ENCODE data around the gene SUSD4.
"Not testable (repeated sequence)": the region's sequence is repeated elsewhere in the genome, so short reads cannot be mapped to it uniquely, and the experiment has no call there.

SUSD4 gene, protein sequence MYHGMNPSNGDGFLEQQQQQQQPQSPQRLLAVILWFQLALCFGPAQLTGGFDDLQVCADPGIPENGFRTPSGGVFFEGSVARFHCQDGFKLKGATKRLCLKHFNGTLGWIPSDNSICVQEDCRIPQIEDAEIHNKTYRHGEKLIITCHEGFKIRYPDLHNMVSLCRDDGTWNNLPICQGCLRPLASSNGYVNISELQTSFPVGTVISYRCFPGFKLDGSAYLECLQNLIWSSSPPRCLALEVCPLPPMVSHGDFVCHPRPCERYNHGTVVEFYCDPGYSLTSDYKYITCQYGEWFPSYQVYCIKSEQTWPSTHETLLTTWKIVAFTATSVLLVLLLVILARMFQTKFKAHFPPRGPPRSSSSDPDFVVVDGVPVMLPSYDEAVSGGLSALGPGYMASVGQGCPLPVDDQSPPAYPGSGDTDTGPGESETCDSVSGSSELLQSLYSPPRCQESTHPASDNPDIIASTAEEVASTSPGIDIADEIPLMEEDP

DNA sequence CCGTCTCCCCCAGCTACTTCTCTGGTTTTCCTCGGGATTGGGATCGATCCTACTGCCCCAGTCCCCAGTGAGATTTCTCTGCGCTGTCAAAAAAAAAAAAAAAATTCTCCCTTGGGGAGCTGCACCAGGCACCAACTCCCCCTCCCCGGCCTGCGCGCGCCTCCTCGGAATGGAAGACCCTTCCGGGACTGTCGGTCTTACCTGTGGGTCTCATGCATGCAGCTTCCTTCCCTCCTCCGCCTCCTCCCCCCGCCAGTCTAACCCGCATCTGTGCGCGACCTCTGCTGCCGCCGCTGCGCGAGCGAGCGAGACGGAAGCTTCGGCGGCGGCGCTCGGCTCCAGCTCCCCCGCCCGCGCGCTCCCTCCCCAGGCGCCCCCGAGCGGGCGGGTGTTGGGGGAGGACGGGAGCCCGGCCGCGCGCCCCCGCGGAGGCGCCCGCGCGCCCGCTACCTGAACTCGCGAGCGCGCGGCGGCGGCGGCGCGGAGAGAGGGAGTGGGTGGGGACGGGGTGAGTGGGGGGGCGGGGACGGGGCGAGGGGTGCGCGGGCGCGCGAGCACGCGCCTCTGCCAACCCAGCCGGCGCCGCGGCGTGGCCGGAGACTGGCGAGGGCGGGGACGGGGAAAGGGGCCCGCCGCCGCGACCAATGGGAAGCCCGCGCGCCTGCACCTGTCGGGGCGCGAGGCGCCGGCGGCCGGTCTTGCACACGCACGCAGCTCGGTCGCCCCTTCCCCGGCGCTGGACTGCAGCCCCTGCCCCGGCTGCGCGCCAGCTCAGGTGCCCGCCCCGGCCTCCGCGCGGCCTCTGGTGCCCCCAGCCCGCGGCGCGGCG lies at the start of gene SUSD4:
Gene SUSD4 (minus strand): TSS at position 321 of the 829 bp plus-strand sequence. CDS start 751 bp downstream, outside the sequence.
- DNase-seq: peak; percentile 64

DNA sequence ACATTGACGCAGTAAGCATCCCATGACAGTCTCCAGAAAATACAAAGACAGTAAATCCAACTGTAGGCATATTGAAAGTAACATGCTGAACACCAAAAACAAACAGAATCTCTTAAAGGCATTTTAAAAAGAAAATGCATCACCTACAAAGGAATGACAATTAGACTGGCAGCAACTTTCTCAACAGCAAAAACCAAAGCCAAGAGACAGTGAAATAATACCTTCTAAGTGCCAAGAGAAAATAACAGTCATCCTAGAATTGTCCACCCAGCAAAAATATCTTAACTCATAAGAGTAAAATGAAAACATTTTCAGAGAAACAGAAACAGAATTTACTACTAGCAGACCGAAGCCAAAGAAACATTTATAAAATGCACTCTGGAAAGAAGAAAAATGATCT lies 49.2 kb upstream of the SUSD4 start:
- no peak for DNase-seq

DNA sequence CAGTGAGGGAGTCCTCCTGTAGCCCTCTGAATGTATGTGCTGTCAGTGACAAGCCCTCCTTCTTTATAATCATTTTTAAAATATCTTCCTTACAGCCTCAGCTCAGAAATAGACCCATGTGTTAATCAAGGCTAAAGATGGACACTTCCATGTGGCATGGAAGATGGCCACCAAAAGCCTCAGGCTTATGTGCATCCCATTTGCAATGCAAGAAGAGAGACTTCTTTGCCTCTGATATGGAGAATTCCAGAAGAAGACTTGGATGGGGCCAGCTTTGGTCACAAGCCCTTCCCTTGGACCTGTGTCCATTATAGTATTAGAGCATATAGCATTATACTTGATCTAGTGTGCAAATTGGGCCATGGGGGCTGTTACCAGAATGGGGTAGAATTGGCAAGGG lies 47.7 kb upstream of the SUSD4 start:
- DNase-seq: no peak

DNA sequence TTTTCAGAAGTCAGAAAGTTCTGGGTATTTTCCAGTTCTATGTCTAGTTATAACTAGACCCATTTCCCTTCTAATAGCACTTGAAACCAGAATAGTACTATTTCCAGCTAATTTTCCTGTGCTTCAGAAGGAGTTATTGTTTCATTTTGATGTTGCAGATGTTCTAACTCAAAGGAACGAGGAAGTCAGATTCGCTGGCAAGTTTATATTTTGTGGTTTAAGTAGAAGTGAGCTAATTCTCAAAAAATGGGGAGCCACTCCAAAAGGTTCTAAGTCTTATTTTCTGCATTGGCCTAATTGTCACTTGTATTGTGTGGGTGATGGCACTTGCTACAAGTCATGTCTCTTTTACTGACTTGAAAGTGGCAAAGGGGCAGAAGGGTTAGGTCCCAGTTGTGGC lies 47.3 kb upstream of the SUSD4 start:
- no peak for DNase-seq

DNA sequence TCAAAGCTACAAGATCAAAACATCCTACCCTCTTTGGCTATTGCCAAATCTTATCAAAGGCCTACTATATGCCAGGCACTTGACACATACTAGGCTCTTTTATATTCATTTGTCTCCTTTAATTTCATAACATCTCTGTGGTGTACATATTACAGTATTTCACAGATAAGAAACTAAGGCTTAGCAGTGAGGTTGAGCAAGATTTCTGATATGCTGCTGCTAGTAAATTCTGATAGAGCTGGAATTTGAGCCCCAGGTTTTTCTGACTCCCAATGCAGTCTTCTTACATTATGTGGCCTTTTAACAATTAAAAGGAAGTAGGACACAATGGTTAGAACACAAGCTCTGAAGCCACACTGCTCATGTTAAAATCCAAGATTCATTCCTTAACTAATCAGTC lies 46.1 kb upstream of the SUSD4 start:
- DNase-seq: no peak

DNA sequence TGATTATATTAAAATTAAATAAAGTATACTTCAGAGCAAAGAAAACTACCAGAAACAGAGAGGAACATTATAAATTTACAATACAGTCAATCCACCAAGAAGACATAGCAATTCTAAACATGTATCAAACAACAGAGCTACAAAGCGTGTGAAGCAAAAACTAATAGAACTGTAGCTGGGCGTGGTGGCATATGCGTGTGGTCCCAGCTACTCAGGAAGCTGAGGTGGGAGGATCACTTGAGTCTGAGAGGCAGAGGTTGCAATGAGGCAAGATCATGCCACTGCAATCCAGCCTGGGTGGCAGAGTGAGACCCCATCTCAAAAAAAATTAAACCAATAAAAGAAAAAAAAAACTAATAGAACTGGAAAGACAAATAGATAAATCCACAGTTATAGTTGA lies 41.5 kb upstream of the SUSD4 start:
- no peak for DNase-seq

DNA sequence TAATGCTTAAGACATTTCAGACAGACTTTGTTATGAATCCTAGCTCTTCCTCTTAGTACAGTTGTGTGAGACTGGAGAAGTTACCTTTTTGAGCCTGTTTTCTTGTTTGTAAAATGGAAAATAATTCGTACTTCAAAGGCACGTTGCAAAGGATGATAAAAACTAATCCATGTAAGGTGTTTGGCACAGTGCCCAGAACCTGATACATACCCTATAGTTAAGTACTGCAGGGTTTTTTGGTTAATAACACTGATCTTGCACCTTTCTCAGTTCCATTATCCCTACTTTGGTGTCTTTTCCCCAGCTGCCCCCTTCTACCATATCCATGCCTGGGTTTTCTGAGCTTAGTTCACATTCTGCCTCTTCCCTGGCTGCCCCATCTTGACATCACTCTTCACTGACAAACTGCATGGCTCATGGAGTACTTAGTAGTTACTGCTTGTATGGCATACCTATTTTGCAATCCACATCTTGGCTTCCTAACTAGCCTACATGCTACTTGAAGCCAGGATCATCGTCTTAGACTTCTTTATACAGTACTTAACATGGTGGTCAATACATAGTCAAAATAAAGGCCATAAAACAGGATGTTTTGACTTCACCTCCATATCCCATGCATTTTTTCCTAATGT lies 39.3 kb upstream of the SUSD4 start:
- no peak for DNase-seq

DNA sequence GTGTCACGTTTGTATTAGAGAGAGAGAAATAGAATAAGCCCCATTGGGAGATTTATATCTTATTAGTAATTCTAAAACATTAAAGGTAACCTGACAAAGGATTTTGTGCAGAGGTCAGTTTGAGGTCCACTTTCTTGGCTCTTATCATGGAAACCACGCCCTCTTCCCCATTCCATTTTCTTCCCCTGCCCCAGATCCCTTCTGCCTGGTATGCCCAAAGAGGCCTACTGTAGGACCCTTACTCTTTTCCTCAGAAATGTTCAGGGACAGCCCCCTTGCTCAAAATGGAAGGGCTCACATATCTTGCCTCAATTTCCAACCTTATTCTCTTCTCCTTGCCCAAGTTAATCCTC lies 38.8 kb upstream of the SUSD4 start:
- no peak for DNase-seq

DNA sequence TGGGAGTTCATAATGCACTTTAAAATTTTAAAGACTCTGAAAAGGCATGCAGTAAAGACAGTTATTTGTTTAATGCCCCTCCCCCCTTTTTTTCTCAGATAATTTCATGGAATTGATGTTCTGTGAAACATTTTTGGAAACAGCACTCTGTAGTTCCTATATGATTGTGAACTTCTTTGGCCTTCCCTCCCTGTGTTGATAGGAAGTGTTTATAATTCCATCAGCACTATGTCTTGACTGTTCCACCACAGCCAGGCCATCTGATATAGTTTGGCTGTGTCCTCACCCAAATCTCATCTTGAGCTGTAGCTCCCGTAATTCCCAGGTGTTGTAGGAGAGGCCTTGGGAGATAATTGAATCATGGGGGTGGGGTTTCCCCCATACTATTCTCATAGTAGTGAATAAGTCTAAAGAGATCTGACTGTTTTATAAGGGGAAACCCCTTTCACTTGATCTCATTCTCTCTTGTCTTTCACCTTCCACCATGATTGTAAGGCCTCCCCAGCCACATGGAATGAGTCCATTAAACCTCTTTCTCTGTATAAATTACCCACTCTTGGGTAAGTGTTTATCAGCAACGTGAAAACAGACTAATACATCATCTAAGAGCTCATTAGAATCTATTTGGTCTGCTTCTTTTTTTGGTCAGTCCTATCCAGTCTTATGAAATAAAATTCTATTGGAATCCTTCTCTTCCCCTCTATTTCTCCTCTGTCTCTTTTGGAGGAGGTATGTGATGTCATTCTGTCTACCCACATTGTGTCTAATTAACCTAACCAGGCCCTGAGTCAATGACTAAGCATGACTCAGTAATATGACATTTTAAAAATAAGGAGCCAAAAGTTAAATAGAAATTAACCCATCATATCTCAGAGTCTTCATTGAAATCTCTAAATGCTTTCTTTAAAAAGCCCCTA lies 38.2 kb upstream of the SUSD4 start:
- DNase-seq: no peak

DNA sequence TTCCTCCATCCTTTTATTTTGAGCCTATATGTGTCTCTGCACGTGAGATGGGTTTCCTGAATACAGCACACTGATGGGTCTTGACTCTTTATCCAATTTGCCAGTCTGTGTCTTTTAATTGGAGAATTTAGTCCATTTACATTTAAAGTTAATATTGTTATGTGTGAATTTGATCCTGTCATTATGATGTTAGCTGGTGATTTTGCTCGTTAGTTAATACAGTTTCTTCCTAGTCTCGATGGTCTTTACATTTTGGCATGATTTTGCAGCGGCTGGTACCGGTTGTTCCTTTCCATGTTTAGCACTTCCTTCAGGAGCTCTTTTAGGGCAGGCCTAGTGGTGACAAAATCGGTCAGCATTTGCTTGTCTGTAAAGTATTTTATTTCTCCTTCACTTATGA lies 35.4 kb upstream of the SUSD4 start:
- not testable (repeated sequence) for DNase-seq

DNA sequence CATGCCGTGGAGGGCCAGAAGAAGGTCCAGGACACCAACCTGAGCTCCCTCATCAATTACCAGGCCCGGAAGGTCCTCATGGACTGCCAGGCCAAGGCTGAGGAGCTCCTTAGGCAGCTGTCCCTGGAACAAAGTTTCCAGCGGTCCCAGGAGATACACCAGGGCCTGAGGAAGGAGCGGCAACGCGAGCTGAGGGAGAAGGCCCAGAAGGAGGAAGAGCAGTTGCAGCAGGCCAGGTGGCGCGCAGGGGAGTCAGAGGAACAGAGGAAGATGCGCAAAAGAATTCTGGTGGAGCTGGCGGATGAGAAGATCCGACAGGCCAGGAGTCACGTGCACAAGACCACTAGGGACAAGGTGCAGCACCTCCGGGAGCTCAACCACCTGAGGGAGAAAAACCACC lies 30.7 kb upstream of the SUSD4 start:
- no peak for DNase-seq

DNA sequence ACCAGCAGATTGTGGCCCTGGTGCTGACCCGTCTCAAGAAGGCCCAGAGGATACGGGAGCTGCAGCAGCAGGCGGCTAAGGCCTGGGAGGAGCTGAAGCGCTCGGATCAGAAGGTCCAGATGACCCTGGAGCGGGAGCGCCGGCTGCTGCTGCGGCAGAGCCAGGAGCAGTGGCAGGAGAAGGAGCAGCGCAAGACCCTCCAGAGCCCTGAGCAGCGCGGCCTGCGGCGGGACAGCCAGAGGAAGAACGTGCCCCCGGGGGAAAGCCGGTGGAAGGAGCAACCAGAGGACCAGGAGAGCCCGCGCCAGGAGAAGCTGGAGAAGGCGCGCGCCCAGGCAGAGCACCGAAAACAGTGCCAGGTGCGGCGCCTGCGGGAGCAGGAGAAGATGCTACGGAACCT lies 30.3 kb upstream of the SUSD4 start:
- no peak for DNase-seq

DNA sequence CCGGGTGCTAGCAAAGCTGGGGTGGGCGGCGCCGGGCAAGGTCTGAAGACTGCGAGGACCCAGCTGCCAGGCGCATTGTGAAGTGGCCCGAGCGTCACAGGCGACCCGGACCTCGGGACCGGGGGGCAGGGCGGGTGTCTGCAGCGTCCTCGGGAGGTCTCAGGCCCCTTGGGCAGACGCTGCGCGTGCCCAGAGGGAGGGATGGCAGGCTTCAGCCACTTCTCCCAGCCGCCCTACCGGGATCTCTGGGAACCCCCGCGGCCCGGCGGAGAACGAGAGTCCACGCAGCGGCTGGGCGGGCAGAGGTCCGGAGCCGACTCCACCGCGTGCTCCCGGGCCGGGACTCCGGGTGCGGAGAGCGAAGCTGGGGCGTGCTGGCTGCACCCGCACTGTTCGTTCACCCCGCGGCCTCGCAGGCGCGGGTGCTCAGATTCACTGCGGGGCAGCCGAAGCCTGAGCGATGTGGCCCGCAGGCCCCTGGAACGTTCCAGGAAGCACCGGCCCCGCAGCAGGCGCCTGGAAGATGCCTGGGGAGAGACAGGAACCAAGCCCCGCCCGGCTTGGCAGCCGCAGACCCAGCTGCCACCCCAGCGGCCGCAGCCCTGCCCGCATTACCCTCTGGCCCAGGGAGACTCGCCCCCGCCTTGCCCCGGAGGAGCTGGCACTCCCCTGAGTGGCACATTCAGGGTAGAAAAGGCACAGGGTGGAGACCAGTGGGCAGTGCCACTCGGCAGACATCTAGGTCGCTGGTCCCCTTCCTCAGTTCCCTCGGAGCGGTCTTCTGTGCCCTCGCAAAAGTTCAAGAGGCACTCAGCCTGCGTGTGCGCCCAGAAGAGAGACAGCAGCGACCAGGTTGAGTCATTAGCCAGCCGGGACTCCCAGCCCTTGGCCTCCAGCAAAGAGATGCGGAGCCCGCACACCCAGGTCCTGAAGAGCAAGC lies 29.6 kb upstream of the SUSD4 start, which contains the start of gene CCDC185:
Gene CCDC185 (plus strand): TSS at position 141 of the 940 bp plus-strand sequence. CDS start 61 bp downstream, at position 202.
- no peak for DNase-seq

DNA sequence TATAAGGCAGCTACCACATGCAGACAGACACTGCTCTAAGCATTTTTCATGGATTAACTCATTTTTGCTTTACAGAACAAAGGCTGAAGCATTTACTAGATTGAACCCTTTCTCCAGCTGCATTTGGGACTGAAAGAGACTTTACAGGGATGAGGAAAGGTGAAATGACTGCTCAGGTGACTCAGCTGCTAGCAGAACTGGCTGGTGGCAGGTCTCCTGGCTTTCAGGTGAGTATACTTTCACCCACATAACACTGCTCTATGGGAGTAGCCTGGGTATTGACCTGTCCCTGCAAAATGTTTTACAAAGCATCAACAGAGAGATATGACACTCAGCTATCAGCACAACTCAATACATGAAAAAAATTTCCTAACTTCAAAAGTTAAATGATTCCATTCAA lies 26.6 kb upstream of the SUSD4 start:
- DNase-seq: no peak

DNA sequence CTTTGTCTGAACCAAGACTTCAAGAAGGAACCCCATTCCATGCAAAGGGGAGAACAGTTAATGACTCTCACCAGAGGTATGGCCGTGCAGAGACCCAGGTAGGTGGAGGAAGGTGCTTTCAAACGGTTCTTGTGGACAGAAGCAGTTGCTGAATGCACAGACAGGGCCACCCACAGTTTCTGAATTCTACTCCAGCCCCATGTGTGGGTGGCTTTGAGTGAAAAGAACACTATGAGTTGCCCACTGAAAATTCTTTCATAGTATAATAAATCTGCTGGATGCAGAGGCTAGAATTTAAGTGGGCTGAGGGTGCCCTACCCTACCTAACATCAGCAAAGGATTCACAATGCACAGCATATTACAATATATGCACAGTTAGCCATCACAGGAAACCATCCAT lies 22.0 kb upstream of the SUSD4 start:
- no peak for DNase-seq

DNA sequence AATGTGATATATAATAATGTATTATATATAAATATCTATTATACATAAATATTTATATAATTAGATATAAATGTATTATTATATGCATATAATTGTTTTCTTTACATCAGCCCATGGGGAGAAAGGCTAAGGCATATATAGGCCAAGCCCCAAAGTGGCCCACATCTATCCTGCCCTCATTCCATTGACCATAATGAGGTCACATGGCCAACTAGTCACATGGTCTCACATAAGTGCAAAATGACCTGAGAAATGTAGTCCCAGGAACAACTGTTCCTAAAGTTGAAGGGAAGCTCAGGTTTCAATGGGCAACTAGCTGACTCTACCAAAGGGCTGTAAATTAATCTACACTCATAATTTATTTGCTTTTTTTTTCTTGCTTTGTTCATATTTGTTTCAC lies 14.8 kb upstream of the SUSD4 start:
- DNase-seq: no peak

DNA sequence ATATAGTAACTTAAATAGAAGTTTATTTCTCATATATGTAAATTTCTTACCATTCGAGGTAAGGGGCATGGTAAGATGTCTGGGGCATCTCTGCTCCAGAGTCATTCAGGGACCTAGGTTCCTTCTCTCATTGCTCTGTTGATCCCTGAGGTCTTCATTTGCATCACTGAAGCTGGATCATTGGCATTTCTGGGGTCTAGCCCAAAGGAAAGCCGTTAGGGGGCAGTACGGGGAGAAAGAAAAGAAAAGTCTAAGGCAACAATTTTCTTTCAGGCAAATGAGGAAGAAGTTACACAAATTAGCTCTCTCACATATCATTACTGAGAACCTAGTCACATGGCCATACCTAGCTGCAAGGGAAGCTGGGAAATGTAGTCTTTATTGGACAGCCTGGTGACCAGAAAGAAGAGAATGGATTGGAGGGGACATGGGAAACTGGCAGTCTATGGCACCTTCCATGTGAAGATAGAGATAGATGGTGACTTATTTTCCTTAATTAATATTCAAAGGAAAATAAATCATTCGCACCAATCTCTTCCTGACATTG lies 10.2 kb upstream of the SUSD4 start:
- DNase-seq: no peak

DNA sequence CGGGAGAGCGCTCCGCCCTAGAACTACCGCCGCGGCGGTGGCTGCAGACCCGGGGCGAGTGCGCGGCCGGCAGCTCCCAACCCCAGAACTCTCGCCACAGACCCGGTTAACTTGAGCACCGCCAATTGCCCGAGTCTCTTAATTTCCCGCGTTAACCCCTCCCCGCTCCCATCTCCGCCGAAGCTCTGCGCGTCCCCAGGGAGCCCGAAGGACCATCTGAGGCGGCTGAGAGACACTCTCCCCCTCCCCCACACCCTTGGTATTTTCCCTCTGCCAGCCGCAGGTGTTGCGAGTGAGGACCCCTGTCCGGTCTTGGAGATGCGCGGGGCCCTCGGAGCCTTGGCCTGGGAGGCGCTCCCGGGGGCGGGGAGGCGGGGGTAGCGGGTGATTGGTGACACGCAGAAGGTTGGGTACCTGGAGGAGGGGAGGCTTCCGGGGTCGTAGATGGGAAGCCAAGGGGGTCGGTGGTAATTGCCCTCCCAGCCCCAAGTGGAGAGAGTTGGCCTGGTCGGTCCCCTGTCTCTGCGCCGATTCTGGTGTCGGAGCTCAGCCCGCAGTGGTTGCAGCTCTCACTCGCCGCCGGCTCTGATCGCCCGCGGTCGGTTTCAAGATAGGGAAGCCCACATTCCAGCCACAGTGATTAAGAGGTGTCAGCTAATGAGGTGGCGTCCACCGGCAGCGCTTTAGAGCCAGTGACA lies 858 bp upstream of the SUSD4 start:
- DNase-seq: no peak

DNA sequence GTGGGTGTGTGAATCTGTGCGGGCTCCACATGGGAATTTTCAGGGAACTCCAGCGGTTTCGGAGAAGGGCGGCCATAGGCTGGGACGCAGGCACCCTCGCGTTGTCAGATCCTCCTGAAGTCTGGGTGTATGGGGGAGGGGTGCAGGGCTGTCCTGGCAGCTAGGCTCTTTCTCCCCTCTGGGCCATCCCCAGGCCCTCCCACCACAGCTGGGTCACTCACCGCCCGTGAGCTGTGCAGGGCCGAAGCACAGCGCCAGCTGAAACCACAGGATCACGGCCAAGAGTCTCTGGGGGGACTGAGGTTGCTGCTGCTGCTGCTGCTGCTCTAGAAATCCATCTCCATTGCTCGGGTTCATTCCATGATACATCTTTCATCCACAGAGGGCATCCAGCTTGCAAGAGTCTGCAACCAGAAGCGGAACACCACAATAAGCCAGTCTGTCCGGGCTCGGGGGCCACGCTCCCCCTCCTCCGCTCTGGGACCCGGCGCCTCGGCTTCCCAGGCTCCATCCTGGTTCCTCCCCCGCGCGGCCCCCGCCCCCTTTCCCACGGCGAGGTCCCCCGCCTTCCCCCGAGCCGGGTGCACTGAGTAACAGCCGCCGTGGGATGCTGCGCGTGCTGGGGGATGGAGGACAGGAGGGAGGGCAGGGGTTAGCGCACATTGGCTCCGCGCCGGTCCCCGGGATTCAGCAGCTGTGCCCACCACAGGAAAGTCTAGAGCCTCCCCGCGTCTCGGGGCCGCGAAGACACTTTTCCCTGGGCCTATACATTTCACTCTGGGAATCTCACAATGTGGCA lies 720 bp downstream of the SUSD4 start:
- peak; percentile 22 for DNase-seq
